ENCODE results near the gene FGFR3. TPM values are rescaled to one million over a fixed set of nuclear protein-coding genes. Genes with fewer than 3 reads are reported as not detected.

The FGFR3 gene
- total RNA-seq, 1 donor from 2014 or later, result 30.9 TPM

DNA sequence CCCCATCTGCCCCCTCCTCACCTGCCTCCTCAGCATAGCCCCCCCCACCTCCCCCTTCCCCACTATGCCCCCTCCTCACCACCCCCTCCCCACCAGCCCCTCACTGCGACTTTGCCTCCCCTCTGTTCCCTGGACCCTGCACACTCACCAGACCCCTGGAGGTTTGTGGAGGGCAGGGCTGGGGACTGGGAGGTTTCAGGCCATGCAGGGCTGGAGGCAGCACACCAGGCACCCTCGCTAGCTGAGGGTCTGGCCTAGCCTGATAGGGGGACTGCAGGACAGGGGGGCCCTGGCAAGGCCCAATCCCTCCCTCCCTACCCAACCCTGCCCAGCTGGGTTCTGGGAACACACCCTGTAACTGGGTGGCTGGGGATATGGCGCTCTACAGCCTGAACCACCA is 43.7 kb upstream of the FGFR3 start:
- H3K4me3 Mint-ChIP-seq, result no peak overlapping the region
- H3K27ac Mint-ChIP-seq, result no peak overlapping the region
- H3K9me3 Mint-ChIP-seq, result no peaks in the 10 kb centered on the region
- H3K27me3 Mint-ChIP-seq (ENCODE audit: low read depth), result peaks cover 2% of the 10 kb centered on the region
- H3K4me1 Mint-ChIP-seq, result no peaks in the 10 kb centered on the region
- DNase-seq (ENCODE audit: low spot score in 2 of 2, unreplicated experiment in 2 of 2), result no peak
- TF ChIP-seq CTCF (IDR thresholded peaks at IDR 0.05; ENCODE audit: unreplicated experiment), result no peak
- H3K36me3 Mint-ChIP-seq, result peaks cover 3% of the 10 kb centered on the region

- Mint-ChIP-seq H3K36me3 (peaks cover 2% of the 10 kb centered on the region), H3K27ac (no peak overlapping the region), H3K27me3 (ENCODE audit: low read depth) (peaks cover 2% of the 10 kb centered on the region), H3K9me3 (no peaks in the 10 kb centered on the region), H3K4me1 (no peaks in the 10 kb centered on the region), H3K4me3 (no peak overlapping the region)
- no peak for DNase-seq (ENCODE audit: low spot score in 2 of 2, unreplicated experiment in 2 of 2)
- TF ChIP-seq CTCF (IDR thresholded peaks at IDR 0.05; ENCODE audit: unreplicated experiment), result no peak
These were observed 43.3 kb upstream of the FGFR3 start for GRCh38 chr4:1749826-1750225.

GRCh38 chr4:1750381-1751154 is 42.5 kb upstream of the FGFR3 start:
- no peak for DNase-seq (ENCODE audit: low spot score in 2 of 2, unreplicated experiment in 2 of 2)
- Mint-ChIP-seq H3K4me1 (no peaks in the 10 kb centered on the region), H3K9me3 (no peaks in the 10 kb centered on the region), H3K36me3 (no peaks in the 10 kb centered on the region), H3K27ac (no peak overlapping the region), H3K4me3 (no peak overlapping the region), H3K27me3 (ENCODE audit: low read depth) (peaks cover 2% of the 10 kb centered on the region)
- no peak for TF ChIP-seq CTCF (IDR thresholded peaks at IDR 0.05; ENCODE audit: unreplicated experiment)

DNA sequence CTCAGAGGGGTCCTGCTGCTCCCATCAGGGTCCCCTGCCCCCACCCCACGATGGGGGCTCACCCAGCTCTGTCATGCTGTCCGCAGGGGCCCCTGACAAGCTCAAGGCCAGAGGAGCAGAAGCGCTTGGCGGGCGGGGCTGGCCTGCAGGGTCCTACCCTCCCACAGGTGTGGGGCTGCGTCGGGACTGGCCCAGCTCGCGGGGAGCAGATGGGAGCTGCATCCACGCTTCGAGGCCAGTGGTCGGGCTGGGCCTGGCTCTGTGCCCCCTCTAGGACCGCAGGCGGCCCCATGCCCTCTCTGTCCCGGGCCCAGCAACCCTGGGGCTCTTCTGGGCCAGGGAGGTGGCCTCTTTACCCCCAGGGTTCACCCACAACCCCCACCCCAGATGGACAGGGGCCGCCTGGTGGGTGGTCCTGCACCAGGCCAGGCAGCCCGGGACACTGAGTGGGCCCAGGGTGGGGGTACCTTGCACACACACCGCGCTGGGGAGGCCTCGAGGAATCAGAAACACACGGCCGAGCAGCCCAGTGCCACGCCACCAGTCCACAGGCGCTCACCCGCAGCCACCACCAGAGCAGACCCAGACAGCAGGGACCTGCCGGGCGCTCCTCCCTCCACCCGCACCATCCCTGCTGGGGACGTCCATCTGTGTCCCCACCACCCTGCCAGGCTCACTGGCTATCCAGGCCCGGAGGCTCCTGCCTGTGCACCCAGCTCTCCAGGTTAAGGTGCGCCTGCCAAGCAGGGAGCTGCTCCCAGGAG is 41.8 kb upstream of the FGFR3 start:
- H3K4me3 Mint-ChIP-seq, result no peak overlapping the region
- no peak for DNase-seq (ENCODE audit: low spot score in 2 of 2, unreplicated experiment in 2 of 2)
- no peaks in the 10 kb centered on the region for H3K9me3 Mint-ChIP-seq
- H3K36me3 Mint-ChIP-seq, result no peaks in the 10 kb centered on the region
- TF ChIP-seq CTCF (IDR thresholded peaks at IDR 0.05; ENCODE audit: unreplicated experiment), result no peak
- H3K4me1 Mint-ChIP-seq, result peaks cover 2% of the 10 kb centered on the region
- H3K27ac Mint-ChIP-seq, result no peak overlapping the region
- peaks cover 2% of the 10 kb centered on the region for H3K27me3 Mint-ChIP-seq (ENCODE audit: low read depth)

DNA sequence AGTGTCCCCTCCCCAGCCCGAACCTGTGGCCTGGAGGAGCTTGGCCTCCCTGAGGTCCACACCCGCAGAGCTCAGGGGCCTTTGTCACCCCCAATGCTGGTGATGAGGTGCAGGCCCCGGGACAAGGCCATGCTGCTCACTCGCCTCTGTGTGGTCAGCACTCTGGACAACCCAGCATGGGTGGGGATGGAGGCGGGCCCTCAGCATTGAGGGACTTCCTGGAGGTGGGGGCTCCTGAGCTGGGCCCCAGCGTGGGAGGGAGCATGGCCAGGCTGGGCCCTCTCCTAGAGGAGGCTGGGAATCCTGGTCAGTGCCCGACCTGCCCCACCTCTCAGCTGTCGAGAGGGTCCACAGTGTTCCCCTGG is 41.2 kb upstream of the FGFR3 start:
- Mint-ChIP-seq H3K4me3 (no peak overlapping the region), H3K27me3 (ENCODE audit: low read depth) (peaks cover 2% of the 10 kb centered on the region), H3K36me3 (no peaks in the 10 kb centered on the region), H3K9me3 (no peaks in the 10 kb centered on the region), H3K27ac (no peak overlapping the region), H3K4me1 (peaks cover 2% of the 10 kb centered on the region)
- DNase-seq (ENCODE audit: low spot score in 2 of 2, unreplicated experiment in 2 of 2), result no peak
- no peak for TF ChIP-seq CTCF (IDR thresholded peaks at IDR 0.05; ENCODE audit: unreplicated experiment)
